ENCODE data around the gene CD40. TPM values are rescaled to one million over a fixed set of nuclear protein-coding genes. Genes with fewer than 3 reads are reported as not detected.

Gene CD40
- 9.1 and 10.5 TPM in 2 replicates for total RNA-seq

DNA sequence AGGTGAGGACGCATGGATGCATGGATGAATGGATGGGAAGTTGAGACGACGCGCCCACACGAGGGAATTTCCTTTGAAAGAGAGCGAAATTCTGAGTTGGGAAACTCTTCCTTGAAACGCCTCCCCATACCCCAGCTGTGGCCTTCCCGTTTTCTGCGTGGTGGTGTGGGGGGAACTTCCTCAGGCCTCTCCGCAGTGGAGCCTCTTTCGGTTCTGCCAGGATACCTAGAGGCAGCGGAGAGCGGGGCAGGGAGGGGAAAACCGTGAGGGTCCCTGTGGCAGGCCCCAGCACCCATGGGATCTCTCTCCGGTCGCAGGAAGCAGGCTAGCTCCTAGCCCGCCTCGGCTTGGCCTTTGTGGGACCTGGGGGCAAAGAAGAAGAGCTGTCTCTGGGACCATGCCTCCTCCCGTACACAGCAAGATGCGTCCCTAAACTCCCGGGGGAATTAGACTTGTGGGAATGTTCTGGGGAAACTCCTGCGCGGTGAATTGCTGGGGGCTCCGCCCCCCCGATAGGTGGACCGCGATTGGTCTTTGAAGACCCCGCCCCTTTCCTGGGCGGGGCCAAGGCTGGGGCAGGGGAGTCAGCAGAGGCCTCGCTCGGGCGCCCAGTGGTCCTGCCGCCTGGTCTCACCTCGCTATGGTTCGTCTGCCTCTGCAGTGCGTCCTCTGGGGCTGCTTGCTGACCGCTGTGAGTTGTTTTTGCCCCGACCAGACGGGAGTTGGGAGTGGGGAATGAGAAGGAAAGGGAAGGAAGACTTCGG, at the start of gene CD40:
Gene CD40, plus strand, starts transcription at position 611 of the 764 bp plus-strand sequence. Its CDS starts 30 bp downstream, at position 641.

DNA sequence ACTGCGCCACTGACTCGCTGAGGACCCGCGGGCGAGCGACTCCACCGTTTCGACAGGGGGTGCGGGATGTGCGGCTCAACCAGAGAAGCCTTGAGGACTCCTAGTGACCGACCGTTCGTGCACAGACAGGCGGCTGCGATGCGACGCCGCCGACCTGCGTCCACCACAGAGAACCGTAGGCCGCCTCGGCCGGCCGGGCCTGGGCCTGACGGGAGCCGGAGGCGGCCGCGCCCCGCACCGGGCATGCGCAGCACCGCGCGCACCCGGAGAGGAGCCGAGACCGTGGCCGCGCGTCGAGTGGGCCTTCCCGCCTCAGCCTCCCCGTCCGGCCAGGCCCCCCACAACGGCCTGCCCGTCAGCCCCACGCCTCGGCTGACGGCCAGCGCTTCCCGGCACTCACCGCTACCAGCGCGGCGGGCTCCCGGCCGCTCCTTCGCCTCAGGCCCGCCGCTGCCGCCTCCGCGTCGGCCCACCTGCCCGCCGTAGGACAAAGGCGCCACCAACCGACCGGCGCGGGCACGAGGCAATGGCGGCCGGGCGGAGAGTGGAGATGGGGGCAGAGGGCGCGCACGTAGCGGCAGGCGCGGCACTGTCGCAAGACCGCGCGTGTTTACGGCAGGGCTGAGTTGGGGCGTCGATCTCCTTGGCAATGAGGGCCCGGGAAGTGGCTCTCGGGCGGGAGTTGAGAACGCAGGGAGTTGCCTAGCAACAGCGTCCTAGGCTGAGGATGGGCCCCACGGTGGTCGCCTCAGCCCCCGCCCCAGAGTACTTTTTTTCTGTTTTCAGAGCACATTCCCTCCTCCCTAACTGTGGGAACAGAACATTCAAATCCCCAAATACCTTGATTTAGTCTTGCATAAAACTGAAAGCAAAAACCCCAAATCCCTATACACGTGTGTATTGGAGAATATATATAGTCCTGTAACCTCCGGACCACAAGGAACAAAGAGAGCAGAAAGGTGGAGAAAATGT, 28.4 kb upstream of the CD40 start, which contains the start of gene NCOA5:
Gene NCOA5, minus strand, starts transcription at position 546 of the 972 bp plus-strand sequence. CDS start 10,538 bp downstream, outside the sequence.

Other genes with a start within 250 kb of the CD40 start
- 12.0 and 13.5 TPM in 2 replicates for gene ZSWIM1, start 237.1 kb upstream of the CD40 start, total RNA-seq
- 0.97 and 1.8 TPM in 2 replicates for gene SPATA25, start 230.7 kb upstream of the CD40 start, total RNA-seq
- gene NEURL2, start 227.1 kb upstream of the CD40 start, total RNA-seq: 3.9 and 4.1 TPM in 2 replicates
- gene CTSA, start 227.0 kb upstream of the CD40 start, total RNA-seq: 102 and 119 TPM in 2 replicates
- gene PLTP, start 206.2 kb upstream of the CD40 start, total RNA-seq: 21.7 and 23.0 TPM in 2 replicates
- gene PCIF1, start 183.6 kb upstream of the CD40 start, total RNA-seq: 19.3 and 20.6 TPM in 2 replicates
- gene ZNF335, start 146.1 kb upstream of the CD40 start, total RNA-seq: 27.7 and 34.7 TPM in 2 replicates
- 0.16 TPM in 1 of 2 replicates, not detected in the other for gene MMP9, start 109.4 kb upstream of the CD40 start, total RNA-seq
- gene SLC12A5, start 89.1 kb upstream of the CD40 start, total RNA-seq: not detected in 2 replicates
- 21.1 and 27.7 TPM in 2 replicates for gene NCOA5, start 28.4 kb upstream of the CD40 start, total RNA-seq
- not detected in 2 replicates for gene CDH22, start 190.2 kb downstream of the CD40 start, total RNA-seq

Data from hair follicle dermal papilla cell (primary cell).